ENCODE results near the gene TPD52L1. TPM values are rescaled to one million over a fixed set of nuclear protein-coding genes. Genes with fewer than 3 reads are reported as not detected.
A peak's percentile ranks its signal among the peaks of the same experiment; 100 is the strongest.

TPD52L1 gene
- total and polyA plus RNA-seq, 2 of the 13 experiments (the other 11 are each of a cell fraction or from before 2014, with no cell fraction given): 0.49 to 0.53 TPM

DNA sequence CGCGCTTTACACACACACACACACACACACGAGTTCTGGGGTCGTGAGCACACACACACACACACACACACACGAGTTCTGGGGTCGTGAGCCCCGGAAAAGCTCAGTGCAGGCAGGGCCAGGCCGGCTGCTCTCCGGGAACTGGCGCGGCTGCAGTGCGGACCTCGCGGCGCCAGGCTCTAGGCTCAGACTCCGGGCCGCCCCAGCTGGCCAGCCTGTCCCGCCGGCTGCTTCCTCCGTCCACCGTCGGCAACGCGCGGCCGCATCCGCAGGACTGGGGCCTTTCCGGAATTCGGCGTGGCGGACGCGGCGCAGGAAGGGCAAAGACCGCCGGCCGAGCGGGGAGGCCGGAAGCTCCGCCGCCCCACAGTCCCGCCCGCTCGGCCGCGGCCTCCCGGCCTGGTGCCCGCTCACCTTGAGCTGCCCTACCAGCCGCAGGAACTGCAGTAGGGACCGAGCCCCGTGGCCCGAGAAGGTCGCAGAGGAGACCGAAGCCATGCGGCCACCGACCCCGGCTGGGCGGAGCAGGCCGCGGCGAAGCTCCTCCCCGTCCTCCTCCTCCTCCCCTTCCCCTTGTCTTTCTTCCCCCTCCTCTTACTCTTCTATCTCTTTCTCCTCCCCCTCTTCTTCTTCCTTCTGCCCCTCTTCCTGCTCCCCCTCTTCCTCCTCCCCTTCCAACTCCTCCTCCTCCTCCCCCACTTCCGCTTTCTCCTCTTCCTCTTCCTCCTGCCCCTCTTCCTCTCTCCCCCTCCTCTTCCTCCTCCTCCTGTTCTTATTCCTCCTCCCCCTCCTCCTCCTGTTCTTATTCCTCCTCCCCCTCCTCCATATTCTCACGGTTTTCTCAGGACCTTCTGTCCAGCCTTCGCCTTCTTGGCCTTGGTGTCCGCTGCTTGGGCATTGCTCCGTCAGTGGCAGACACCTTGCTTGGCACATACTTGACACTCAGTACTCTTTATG lies 148.1 kb downstream of the TPD52L1 start, which contains the start of gene HDDC2 (continued):
- TF ChIP-seq, protein P1, sequence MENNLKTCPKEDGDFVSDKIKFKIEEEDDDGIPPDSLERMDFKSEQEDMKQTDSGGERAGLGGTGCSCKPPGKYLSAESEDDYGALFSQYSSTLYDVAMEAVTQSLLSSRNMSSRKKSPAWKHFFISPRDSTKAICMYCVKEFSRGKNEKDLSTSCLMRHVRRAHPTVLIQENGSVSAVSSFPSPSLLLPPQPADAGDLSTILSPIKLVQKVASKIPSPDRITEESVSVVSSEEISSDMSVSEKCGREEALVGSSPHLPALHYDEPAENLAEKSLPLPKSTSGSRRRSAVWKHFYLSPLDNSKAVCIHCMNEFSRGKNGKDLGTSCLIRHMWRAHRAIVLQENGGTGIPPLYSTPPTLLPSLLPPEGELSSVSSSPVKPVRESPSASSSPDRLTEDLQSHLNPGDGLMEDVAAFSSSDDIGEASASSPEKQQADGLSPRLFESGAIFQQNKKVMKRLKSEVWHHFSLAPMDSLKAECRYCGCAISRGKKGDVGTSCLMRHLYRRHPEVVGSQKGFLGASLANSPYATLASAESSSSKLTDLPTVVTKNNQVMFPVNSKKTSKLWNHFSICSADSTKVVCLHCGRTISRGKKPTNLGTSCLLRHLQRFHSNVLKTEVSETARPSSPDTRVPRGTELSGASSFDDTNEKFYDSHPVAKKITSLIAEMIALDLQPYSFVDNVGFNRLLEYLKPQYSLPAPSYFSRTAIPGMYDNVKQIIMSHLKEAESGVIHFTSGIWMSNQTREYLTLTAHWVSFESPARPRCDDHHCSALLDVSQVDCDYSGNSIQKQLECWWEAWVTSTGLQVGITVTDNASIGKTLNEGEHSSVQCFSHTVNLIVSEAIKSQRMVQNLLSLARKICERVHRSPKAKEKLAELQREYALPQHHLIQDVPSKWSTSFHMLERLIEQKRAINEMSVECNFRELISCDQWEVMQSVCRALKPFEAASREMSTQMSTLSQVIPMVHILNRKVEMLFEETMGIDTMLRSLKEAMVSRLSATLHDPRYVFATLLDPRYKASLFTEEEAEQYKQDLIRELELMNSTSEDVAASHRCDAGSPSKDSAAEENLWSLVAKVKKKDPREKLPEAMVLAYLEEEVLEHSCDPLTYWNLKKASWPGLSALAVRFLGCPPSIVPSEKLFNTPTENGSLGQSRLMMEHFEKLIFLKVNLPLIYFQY (CRISPR knock-in tag; IDR thresholded peaks at IDR 0.05; ENCODE audit: borderline replicate concordance): peak; percentile 91
- TF ChIP-seq JARID2 (CRISPR knock-in tag; IDR thresholded peaks at IDR 0.05; ENCODE audit: insufficient replicate concordance) (no peak), GLI4 (CRISPR knock-in tag; IDR thresholded peaks at IDR 0.05; ENCODE audit: borderline replicate concordance) (peak; percentile 98), SKI (IDR thresholded peaks at IDR 0.05; ENCODE audit: partially characterized antibody) (peak; percentile 97), NFRKB (IDR thresholded peaks at IDR 0.05) (no peak), ZFP90 (CRISPR knock-in tag; IDR thresholded peaks at IDR 0.05; ENCODE audit: borderline replicate concordance) (peak; percentile 79; the same call in 1 of the 2 replicates)
- TF ChIP-seq, protein P2, sequence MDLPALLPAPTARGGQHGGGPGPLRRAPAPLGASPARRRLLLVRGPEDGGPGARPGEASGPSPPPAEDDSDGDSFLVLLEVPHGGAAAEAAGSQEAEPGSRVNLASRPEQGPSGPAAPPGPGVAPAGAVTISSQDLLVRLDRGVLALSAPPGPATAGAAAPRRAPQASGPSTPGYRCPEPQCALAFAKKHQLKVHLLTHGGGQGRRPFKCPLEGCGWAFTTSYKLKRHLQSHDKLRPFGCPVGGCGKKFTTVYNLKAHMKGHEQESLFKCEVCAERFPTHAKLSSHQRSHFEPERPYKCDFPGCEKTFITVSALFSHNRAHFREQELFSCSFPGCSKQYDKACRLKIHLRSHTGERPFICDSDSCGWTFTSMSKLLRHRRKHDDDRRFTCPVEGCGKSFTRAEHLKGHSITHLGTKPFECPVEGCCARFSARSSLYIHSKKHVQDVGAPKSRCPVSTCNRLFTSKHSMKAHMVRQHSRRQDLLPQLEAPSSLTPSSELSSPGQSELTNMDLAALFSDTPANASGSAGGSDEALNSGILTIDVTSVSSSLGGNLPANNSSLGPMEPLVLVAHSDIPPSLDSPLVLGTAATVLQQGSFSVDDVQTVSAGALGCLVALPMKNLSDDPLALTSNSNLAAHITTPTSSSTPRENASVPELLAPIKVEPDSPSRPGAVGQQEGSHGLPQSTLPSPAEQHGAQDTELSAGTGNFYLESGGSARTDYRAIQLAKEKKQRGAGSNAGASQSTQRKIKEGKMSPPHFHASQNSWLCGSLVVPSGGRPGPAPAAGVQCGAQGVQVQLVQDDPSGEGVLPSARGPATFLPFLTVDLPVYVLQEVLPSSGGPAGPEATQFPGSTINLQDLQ (CRISPR knock-in tag; IDR thresholded peaks at IDR 0.05): peak; percentile 95
- TF ChIP-seq, protein P3, sequence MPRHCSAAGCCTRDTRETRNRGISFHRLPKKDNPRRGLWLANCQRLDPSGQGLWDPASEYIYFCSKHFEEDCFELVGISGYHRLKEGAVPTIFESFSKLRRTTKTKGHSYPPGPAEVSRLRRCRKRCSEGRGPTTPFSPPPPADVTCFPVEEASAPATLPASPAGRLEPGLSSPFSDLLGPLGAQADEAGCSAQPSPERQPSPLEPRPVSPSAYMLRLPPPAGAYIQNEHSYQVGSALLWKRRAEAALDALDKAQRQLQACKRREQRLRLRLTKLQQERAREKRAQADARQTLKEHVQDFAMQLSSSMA (CRISPR knock-in tag; IDR thresholded peaks at IDR 0.05): peak; percentile 62; the same call in 1 of the 2 replicates
